Coronary artery (tissue), 2 donors: ENCODE measurements around the gene PDZD7.

ENCODE experiments used
- DNase-seq: peaks from one replicate; pipeline ENCODE4 v3.0.0-alpha.2; 2017; ENCODE audit warnings: low spot score
- H3K27ac ChIP-seq, 2 donors: fragments of 200-600 bp; sonication (generic); one replicate each; pipeline ENCODE4 v1.5.1; 2016 to 2019
- H3K4me3 ChIP-seq: fragments of 200-600 bp; sonication (generic); 2 replicates; pipeline ENCODE4 v1.5.1; 2016; ENCODE audit warnings: mild to moderate bottlenecking, moderate library complexity
- TF ChIP-seq, protein P1 (sequence below): fragments of 200-600 bp; sonication (generic); IDR thresholded peaks from one replicate; pipeline ENCODE4 v1.5.1; 2019; ENCODE audit warnings: antibody characterized with exemption

Gene PDZD7

GRCh38 chr10:100982916-100983830, 47.8 kb downstream of the PDZD7 start:
- TF ChIP-seq, protein P1, sequence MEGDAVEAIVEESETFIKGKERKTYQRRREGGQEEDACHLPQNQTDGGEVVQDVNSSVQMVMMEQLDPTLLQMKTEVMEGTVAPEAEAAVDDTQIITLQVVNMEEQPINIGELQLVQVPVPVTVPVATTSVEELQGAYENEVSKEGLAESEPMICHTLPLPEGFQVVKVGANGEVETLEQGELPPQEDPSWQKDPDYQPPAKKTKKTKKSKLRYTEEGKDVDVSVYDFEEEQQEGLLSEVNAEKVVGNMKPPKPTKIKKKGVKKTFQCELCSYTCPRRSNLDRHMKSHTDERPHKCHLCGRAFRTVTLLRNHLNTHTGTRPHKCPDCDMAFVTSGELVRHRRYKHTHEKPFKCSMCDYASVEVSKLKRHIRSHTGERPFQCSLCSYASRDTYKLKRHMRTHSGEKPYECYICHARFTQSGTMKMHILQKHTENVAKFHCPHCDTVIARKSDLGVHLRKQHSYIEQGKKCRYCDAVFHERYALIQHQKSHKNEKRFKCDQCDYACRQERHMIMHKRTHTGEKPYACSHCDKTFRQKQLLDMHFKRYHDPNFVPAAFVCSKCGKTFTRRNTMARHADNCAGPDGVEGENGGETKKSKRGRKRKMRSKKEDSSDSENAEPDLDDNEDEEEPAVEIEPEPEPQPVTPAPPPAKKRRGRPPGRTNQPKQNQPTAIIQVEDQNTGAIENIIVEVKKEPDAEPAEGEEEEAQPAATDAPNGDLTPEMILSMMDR, result no peak
- Histone ChIP-seq H3K27ac (no peak overlapping the region), H3K4me3 (no peak overlapping the region)
- DNase-seq, result peak; percentile 67

DNA sequence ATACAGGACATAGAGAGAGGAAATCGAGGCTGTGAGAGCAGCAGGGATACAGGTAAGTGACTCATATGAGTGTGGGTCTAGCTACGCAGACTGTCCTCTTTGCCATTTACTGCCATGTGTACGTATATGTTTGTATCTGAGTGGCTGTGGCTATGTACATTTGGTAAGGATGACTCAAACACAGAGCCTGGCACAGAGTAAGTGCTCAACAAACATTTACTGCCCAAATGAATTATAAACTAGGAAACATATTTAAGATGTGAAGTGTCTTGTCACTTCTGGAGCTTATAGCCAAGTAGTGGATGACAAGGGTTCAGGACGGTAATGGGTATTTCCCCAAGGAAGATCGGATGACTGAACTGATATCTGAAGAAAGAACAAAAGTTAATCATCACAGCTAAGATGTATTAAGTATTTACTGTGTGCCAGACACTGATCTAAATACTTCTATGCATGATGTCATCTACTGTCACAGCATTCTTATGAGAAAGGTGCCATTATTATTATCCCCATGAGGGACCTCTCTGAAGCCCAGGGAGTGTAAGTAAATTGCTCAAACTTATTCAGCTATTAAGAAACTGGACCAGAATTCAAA, 49.7 kb downstream of the PDZD7 start:
- Histone ChIP-seq H3K4me3 (no peak overlapping the region), H3K27ac (no peak overlapping the region)
- DNase-seq, result no peak
- TF ChIP-seq, protein P1, result no peak

DNA sequence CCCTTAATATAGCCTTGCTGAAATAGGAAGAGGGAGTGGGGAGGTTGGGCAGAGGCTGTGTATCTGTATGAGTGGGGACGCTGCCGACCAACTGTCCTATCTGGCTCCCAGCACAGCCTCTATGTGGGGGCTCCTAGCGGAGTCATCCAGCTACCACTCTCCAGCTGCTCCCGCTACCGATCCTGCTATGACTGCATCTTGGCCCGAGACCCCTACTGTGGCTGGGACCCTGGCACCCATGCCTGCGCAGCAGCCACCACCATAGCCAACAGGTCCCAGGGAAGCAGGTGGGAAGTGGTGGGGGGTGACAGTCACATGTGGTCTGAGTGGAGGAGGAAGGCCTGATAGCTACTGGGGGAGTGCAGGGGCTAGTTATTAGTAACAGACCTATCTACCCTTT, 50.2 kb downstream of the PDZD7 start:
- TF ChIP-seq, protein P1, result no peak
- peak; percentile 36 for DNase-seq
- Histone ChIP-seq H3K4me3 (no peak overlapping the region), H3K27ac (no peak overlapping the region)

- DNase-seq, result no peak
- H3K27ac ChIP-seq, result no peak overlapping the region
- TF ChIP-seq, protein P1, result no peak
- no peak overlapping the region for H3K4me3 ChIP-seq
These were observed 50.6 kb downstream of the PDZD7 start for GRCh38 chr10:100980311-100980710.

GRCh38 chr10:100979791-100980272, 51.1 kb downstream of the PDZD7 start:
- peak; percentile 67 for DNase-seq

GRCh38 chr10:100978901-100979195, 52.1 kb downstream of the PDZD7 start:
- Histone ChIP-seq H3K4me3 (no peak overlapping the region), H3K27ac (no peak overlapping the region)
- TF ChIP-seq, protein P1, result no peak
- DNase-seq, result peak; percentile 57

More at GRCh38 chr10:100979791-100980272, 51.1 kb downstream of the PDZD7 start:
- no peak overlapping the region for H3K27ac ChIP-seq
- no peak overlapping the region for H3K4me3 ChIP-seq
- TF ChIP-seq, protein P1, result no peak
